Stimulated activated CD4-positive, alpha-beta T cell treated with anti-CD3 and anti-CD28 coated beads, Interleukin-4, amount 100 ng/mL, for 48 hours (primary cell): ENCODE results near the gene MXD4.
"Not testable (repeated sequence)": the region's sequence is repeated elsewhere in the genome, so short reads cannot be mapped to it uniquely, and the experiment has no call there.

Experiments
- DNase-seq, 2 donors: peaks; one replicate each; pipeline ENCODE4 v3.0.0-alpha.2; 2020; ENCODE audit warnings: low read depth in 2 of 2

MXD4 gene

GRCh38 chr4:2250357-2251072 lies 11.4 kb downstream of the MXD4 start:
- DNase-seq, result no peak

GRCh38 chr4:2249526-2250356 lies 12.2 kb downstream of the MXD4 start:
- DNase-seq, result no peak

- no peak for DNase-seq
These were observed 13.1 kb downstream of the MXD4 start for GRCh38 chr4:2248821-2249261.

DNA sequence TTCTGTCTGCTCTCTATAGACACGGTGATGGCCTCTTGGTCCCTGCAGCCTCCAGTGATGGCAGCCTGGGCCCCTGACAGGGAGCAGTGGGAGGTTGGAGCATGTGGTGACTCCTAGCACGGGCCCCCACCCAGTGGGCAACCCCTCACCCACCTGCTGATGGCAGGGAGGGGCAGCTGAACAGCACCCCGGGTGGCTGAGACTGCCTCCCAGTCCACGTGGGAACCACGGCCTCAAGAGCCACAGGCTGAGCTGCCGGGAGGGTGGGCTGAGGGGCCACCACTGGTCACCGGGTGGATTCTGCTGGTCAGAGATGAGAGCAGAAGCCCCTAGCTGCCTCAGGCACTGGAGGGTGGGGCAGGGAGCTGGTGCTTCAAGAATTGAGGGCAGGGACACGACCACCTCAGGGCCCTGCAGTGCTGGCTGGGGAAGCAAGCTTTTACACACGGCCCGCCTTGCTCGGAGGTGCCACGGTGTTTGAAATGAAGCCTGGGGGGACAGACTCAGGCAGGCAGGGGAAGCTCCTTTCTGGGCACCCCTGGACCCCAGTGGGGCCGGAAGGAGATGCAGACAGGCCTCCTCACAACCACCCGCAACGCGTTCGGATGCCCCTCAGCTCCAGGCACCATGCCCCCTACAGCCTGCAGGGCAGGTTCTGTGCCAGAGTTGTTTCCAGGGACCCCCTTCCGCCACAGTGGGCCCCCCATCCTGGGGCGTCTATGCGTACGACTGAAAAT lies 13.7 kb downstream of the MXD4 start:
- DNase-seq, result no peak

DNA sequence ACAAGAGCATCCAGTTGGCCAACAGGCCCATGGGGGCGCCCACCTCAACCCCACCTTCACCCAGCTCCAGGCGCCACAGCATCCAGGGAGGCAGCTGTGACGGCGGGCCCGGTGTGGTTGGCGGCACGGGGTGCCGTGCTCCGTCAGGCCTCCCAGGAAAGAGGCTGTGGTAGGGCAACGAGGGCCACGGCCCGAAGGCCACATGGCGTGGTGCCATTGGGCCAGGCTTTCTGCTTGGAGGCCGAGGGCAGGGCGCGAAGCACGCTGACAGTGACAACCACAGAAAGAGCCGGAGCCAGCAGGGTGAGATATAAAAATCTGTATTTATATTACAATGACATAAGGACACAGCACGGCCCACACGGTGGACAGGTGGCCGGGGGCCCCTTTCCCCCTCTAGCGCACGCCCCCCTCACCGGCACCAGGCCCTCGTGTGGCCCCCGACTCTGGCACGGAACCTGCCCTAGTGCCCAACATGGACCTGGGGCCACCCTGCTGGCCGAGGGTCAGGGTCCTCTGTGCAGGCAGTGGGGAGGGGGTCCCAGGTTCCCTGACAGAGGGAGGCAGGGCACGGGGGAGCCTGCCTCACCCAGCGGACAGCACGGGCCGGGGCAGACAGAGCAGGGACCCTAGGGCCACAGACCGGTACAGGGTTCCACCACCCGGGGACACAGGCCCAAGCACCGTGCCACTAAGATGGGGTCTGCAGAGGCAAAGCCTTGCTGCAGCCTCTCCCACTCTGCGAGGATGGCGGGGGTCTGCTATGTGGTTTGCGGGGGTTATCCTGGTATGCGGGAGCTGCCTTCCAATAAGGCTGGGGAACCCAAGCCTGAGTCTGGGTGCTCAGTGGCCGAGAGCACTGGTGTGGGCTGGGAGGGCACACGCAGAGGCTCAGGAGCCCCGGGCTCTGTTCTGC lies 14.5 kb downstream of the MXD4 start:
- no peak for DNase-seq

GRCh38 chr4:2246384-2247127 lies 15.4 kb downstream of the MXD4 start:
- no peak for DNase-seq

DNA sequence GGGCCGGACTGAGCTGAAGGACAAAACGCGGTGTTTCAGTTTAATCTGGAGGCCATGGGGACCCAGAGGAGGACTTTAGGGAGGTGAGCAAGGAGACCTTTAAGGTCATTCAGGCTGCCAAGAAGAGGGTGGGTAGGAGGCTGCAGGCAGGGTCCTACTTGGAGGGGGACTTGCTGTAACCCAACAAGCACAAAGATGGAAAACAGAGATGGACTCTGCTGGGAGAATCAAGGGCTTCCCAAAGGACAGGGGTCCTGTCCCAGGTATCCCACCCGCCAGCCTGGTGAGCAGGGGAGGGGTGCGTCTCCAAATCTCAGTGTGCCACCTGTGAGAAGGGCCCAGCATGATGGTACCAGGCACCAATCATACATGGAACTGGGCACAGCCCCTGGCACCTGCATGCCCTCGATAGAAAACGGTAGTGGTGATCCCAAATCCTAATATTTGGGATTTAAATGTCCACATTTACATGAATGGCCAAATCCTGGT lies 16.1 kb downstream of the MXD4 start:
- no peak for DNase-seq

GRCh38 chr4:2245057-2245786 lies 16.7 kb downstream of the MXD4 start:
- DNase-seq, result no peak

DNA sequence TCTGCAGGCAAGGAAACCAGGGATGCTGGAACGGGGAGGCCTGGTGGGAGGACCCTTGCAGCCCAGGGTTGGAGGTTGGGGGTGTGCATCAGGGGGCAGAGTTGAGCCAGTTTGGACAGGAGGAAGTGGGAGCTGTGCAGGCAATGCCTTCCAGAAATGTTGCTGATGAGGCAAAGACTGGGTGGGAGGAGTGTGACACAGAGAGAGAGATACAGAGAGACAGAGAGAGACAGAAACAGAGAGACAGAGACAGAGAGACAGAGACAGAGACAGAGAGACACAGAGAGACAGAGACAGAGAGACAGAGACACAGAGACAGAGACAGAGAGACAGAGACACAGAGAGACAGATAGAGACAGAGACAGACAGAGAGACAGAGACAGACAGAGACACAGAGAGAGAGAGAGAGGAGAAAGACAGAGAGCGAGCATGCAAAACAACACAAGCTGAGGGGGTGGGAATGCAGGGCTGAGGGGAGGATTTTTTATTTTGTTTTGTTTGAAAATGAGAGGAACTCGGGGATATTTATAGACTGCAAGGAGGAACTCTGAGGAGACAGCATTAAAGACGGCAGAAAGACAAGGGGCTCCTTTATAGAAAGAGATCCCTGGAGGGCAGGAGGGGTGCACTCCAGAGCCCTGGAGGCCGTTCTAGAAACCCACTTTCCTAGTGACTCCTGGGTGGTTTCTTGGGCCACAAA lies 18.1 kb downstream of the MXD4 start:
- DNase-seq, result no peak

DNA sequence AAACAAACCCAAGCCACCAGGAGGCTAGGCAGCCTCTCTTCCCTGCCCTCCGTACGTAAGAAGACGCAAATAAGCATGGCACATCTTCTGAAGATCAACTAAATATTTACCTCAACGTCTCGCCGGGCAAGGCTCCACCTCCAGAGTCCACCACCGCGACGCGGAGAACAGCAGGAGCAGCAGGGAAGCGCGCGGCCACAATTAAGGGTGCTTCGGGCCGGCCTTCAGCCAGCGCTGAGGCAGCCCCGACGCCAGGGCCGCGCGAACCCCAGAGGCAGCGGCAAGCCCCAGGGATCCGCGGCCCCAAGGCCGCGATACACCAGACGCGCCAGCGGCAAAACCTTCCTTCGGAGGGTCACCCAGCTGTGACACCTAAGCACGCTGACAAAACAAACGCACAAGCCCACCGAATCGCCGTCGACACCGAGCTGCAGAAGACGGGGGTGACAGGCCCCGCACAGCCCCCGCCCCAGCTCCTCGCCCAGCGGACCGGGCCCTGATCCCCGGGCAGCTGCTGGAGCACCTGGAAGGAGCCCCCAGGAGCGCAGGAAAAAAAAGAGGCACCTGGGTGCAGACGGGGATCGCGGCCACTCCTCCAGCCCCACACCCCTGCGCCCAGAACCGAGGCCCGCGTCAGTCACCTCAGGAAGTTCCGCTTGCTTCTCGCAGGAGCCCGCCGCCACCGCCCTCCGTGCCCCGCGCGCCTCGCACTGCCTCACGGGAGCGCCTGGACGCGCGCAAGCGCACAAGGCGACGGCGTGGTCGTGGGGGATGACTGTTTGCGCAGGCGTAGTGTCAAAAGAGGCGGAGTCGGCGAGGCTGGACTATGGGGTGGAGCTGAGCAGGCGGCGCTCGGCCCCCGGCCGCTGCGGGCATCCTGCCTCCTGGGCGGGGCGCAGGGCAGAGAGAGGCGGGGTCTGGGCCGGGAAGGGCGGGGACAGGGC lies 20.2 kb downstream of the MXD4 start, which contains the start of the genes HAUS3 and POLN:
Gene HAUS3 (minus strand): TSS at position 712 of the 944 bp plus-strand sequence. CDS start 1,175 bp downstream, outside the sequence.
Gene POLN (minus strand): TSS at position 712 of the 944 bp plus-strand sequence. CDS start 12,890 bp downstream, outside the sequence.
- peak; percentile 97 to 99 for DNase-seq

GRCh38 chr4:2241003-2241402 lies 20.9 kb downstream of the MXD4 start:
- no peak for DNase-seq

- DNase-seq, result no peak
These were observed 24.8 kb downstream of the MXD4 start for GRCh38 chr4:2236944-2237666.

GRCh38 chr4:2231082-2231481 lies 30.8 kb downstream of the MXD4 start:
- no peak for DNase-seq

DNA sequence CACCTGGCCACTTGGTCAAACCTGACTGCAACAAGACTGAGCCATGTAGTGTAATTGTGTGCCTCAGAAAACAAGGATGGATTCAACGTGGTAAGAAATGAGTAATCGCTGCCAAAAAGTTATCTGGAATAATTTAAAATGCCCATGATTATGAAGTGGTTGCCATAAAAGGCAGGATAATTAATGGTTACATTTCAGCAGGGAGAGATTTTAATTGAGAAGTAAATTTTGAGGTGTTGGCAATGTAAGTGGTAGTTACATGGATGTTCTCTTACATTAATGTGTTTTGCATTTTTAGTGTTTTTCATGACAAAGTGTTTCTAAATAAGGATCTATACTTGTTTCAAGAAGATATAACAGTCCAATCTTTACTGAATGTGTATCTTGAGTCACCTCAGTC lies 35.6 kb downstream of the MXD4 start:
- DNase-seq, result no peak

DNA sequence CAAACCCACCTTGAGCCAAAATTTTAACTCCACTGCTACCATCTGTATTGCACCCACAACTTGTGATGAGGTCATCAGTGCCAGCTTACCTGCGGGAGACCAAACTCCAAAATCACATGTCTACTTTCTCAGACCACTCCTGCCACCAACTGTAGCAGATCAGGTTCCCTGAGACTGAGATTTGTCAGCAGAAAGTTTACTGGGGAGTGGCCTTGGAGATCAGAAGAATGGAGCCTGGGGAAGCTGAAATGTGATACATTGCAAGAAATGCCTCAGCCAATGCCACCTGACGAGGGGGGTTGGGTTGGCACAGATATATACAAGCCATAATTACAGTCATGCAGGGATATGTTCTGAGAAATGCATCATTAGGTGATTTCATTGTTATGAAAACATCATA lies 39.1 kb downstream of the MXD4 start:
- no peak for DNase-seq

DNA sequence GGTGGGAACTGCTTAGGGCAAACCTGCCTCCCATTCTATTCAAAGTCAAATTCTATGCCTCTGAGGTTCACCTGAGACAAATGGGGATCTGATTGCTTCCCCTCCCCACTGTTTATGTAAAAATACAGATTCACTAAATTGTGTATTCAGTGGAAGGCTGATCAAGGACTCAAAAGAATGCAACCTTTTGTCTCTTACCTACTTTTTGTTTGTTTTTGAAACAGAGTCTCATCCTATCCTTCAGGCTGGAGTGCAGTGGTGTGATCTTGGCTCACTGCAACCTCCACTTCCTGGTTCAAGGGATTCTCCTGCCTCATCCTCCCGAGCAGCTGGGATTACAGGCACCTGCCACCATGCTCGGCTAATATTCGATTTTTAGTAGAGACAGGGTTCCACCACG lies 40.5 kb downstream of the MXD4 start:
- DNase-seq, result not testable (repeated sequence)

GRCh38 chr4:2220016-2220630 lies 41.8 kb downstream of the MXD4 start:
- peak; percentile 62 to 70 for DNase-seq
